PFSK-1 (cell line): ENCODE results near the gene ZNF688.
A peak's percentile ranks its signal among the peaks of the same experiment; 100 is the strongest.

Experiments
- FOXP2 ChIP-seq: optimal IDR thresholded peaks from 2 replicates; pipeline ENCODE3; 2011; ENCODE audit warnings: borderline replicate concordance, control low read depth, inconsistent platforms; ENCODE audit not compliant: insufficient read depth; ENCODE audit errors: extremely low read length, extremely low read depth
- POLR2AphosphoS5 ChIP-seq: IDR thresholded peaks from 2 replicates; pipeline ENCODE4 v1.6.1; 2012; ENCODE audit warnings: low read depth, mild to moderate bottlenecking, control low read depth, low read length, moderate library complexity
- REST ChIP-seq, 2 experiments: IDR thresholded peaks; 2 replicates each; pipeline versions ENCODE4 v1.6.1 to v1.8.0; 2011 to 2012; ENCODE audit warnings: low read depth in 2 of 2, low read length in 2 of 2, control low read depth in 1 of 2, inconsistent platforms in 1 of 2, mild to moderate bottlenecking in 1 of 2, moderate library complexity in 1 of 2; ENCODE audit not compliant: insufficient read depth in 1 of 2
- SIN3A ChIP-seq: IDR thresholded peaks from 2 replicates; pipeline ENCODE4 v1.6.1; 2012; ENCODE audit warnings: mild to moderate bottlenecking, low read length, moderate library complexity, borderline replicate concordance; ENCODE audit not compliant: insufficient read depth
- TAF1 ChIP-seq: IDR thresholded peaks from 2 replicates; pipeline ENCODE4 v1.6.1; 2012; ENCODE audit warnings: low read length, control low read depth, borderline replicate concordance; ENCODE audit not compliant: insufficient read depth

The ZNF688 gene

GRCh38 chr16:30557957-30558788, 13.3 kb downstream of the ZNF688 start, which contains the start of gene ZNF764:
Gene ZNF764 (minus strand): TSS chr16:30558374. CDS start chr16:30558182, 192 bp downstream.
- TF ChIP-seq FOXP2 (no peak), POLR2AphosphoS5 (peak; percentile 75; the same call in 1 of the 2 replicates), SIN3A (no peak; the same call in 1 of the 2 replicates), TAF1 (0 out of 2 replicates have a peak, but pooled peaks have one; percentile 37)

GRCh38 chr16:30557707-30557956, 13.9 kb downstream of the ZNF688 start:
- no peak for TF ChIP-seq REST (IDR thresholded peaks at IDR 0.05; ENCODE audit: insufficient read depth in 1 of 2, low read depth in 2 of 2, low read length in 2 of 2)
- no peak for TF ChIP-seq SIN3A
- TF ChIP-seq POLR2AphosphoS5 = no peak
- TF ChIP-seq FOXP2 = no peak
- no peak for TF ChIP-seq TAF1

GRCh38 chr16:30556125-30556473, 15.4 kb downstream of the ZNF688 start:
- TF ChIP-seq TAF1 (no peak), FOXP2 (no peak), REST (IDR thresholded peaks at IDR 0.05; ENCODE audit: insufficient read depth in 1 of 2, low read depth in 2 of 2, low read length in 2 of 2) (no peak), POLR2AphosphoS5 (no peak), SIN3A (no peak)

- TF ChIP-seq TAF1 (no peak), FOXP2 (no peak), REST (IDR thresholded peaks at IDR 0.05; ENCODE audit: insufficient read depth in 1 of 2, low read depth in 2 of 2, low read length in 2 of 2) (no peak), SIN3A (no peak), POLR2AphosphoS5 (no peak)
Measured at GRCh38 chr16:30555315-30556124, 16.0 kb downstream of the ZNF688 start.

- no peak for TF ChIP-seq POLR2AphosphoS5
- TF ChIP-seq REST (IDR thresholded peaks at IDR 0.05; ENCODE audit: insufficient read depth in 1 of 2, low read depth in 2 of 2, low read length in 2 of 2) = no peak
- no peak for TF ChIP-seq SIN3A
- no peak for TF ChIP-seq FOXP2
Measured at GRCh38 chr16:30554557-30555314, 16.8 kb downstream of the ZNF688 start.
